ENCODE measurements around the gene IFNA1. TPM values are rescaled to one million over a fixed set of nuclear protein-coding genes. Genes with fewer than 3 reads are reported as not detected.

Gene IFNA1
- total RNA-seq: not detected in 2 replicates

DNA sequence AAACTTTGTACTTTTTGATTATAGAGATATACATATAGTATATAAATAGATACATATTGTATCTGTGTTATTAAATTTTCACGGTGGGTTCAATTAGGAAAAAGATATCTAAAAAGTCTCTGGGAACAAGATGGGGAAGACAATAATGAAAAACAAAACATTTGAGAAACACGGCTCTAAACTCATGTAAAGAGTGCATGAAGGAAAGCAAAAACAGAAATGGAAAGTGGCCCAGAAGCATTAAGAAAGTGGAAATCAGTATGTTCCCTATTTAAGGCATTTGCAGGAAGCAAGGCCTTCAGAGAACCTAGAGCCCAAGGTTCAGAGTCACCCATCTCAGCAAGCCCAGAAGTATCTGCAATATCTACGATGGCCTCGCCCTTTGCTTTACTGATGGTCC is at the start of gene IFNA1:
IFNA1 (plus strand) TSS at position 301 of the 400 bp plus-strand sequence; CDS start at position 370, 69 bp downstream.

DNA sequence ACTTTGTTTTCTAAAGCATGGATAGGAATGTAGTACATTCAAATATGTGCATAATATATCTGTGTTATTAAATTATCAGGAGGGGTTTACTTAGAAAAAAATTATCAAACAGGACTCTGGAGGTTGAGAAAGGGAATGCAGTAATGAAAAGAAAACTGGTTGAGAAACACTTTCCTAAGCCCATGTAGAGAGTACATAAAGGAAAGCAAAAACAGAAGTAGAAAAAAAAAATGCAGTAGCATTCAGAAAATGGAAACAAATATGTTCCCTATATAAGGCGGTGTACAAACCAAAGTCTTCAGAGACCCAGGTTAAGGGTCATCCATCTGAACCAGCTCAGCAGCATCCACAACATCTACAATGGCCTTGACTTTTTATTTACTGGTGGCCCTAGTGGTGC is 31.4 kb upstream of the IFNA1 start, which contains the start of gene IFNA8:
IFNA8 (plus strand) TSS at position 301 of the 400 bp plus-strand sequence; CDS start at position 361, 60 bp downstream.

DNA sequence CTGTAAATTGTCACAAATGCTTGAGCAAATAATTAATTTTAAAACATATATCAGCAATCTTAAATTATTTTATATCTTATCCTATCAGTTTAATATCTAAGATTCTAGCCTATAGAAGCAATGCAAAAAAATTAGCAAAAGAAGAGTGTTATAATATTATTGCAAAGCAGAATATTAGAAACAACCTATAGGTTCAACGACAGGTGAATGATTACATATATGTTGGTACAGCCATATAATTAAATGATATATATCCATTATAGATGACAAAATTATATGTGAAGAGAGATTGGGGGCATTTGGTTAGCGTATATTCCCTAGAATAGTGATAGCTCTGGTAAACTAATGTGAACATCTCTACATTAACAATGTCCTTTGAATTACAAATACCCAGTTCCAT is 42.0 kb downstream of the IFNA1 start, which contains the start of gene IFNE:
IFNE (minus strand) TSS at position 101 of the 400 bp plus-strand sequence. CDS start 619 bp downstream, outside the sequence.

Other genes with a start within 250 kb of the IFNA1 start
- gene IFNA7, start 238.2 kb upstream of the IFNA1 start, total RNA-seq: not detected in 2 replicates
- gene IFNA10, start 233.3 kb upstream of the IFNA1 start, total RNA-seq: not detected in 2 replicates
- gene IFNA16, start 223.1 kb upstream of the IFNA1 start, total RNA-seq: not detected in 2 replicates
- gene IFNA17, start 212.2 kb upstream of the IFNA1 start, total RNA-seq: not detected in 2 replicates
- gene IFNA14, start 200.4 kb upstream of the IFNA1 start, total RNA-seq: not detected in 2 replicates
- 0.32 TPM in 1 of 2 replicates, not detected in the other for gene IFNA5, start 135.1 kb upstream of the IFNA1 start, total RNA-seq
- gene KLHL9, start 105.0 kb upstream of the IFNA1 start, total RNA-seq: 56.6 and 68.8 TPM in 2 replicates
- gene IFNA6, start 89.6 kb upstream of the IFNA1 start, total RNA-seq: not detected in 2 replicates
- not detected in 2 replicates for gene IFNA13, start 72.4 kb upstream of the IFNA1 start, total RNA-seq
- not detected in 2 replicates for gene IFNA2, start 55.0 kb upstream of the IFNA1 start, total RNA-seq
- gene IFNA8, start 31.3 kb upstream of the IFNA1 start, total RNA-seq: not detected in 2 replicates
- 1.3 and 3.6 TPM in 2 replicates for gene IFNE, start 41.9 kb downstream of the IFNA1 start, total RNA-seq

Measured in hair follicle dermal papilla cell (primary cell).